AG04450 (cell line): ENCODE data around the gene CNTROB. TPM values are rescaled to one million over a fixed set of nuclear protein-coding genes. Genes with fewer than 3 reads are reported as not detected.

Source experiments
- CTCF ChIA-PET: fragments of 300-600, 350-600 bp; formaldehyde crosslinking; extraction: SDS; loops from one replicate; lab custom pipeline; 2022; ENCODE audit warnings: antibody characterized with exemption, inconsistent platforms; lab: Charles Lee
- POLR2A ChIA-PET: fragments of 350-600 bp; formaldehyde crosslinking; extraction: SDS; loops from one replicate; lab custom pipeline; 2021; ENCODE audit warnings: antibody characterized with exemption, inconsistent platforms; lab: Yijun Ruan, JAX
- DNase-seq: peaks from one replicate; pipeline ENCODE4 v3.0.0-alpha.2; 2011; ENCODE audit warnings: low read depth, low spot score
- H3K27ac ChIP-seq: one replicate; pipeline ENCODE4 v1.5.1; 2012; ENCODE audit warnings: low read depth, low read length, control low read depth
- H3K27me3 ChIP-seq: one replicate; pipeline ENCODE4 v1.6.0; 2012; ENCODE audit warnings: low read length; ENCODE audit not compliant: control insufficient read depth, insufficient read depth
- H3K4me3 ChIP-seq: 2 replicates; pipeline ENCODE4 v1.5.1; 2011; ENCODE audit warnings: mild to moderate bottlenecking, low read depth, low read length, control low read depth
- H3K9me3 ChIP-seq: 2 replicates; pipeline ENCODE4 v1.5.1; 2012; ENCODE audit warnings: low read length; ENCODE audit not compliant: control insufficient read depth, insufficient read depth
- polyA plus RNA-seq: library from polyadenylated mRNA; depleted of rRNA; stranded (reverse); fragments of >200 nt; gene quantifications from 2 replicates; pipeline ENCODE4 v1.2.3, GENCODE V29; 2011
- TF ChIP-seq, protein P1 (sequence below): IDR thresholded peaks from 2 replicates; pipeline ENCODE4 v1.5.1; 2011; ENCODE audit warnings: low read depth, low read length, control low read depth, inconsistent platforms

Gene CNTROB
- polyA plus RNA-seq, 1 experiment: 11.3 TPM

GRCh38 chr17:7915179-7915610, 16.8 kb upstream of the CNTROB start:
- POLR2A ChIA-PET: interaction anchor here (1.0 to 2.0 kb wide), 6 partner anchors 9 to 126 kb away, joined by 3 to 15 read pairs (median 6); partner anchors contain the start of genes CNTROB, KCNAB3 and TRAPPC1
- Histone ChIP-seq H3K27me3 (no peaks in the 10 kb centered on the region), H3K9me3 (peaks cover 7% of the 10 kb centered on the region; the same call in 1 of the 2 replicates), H3K4me3 (peak overlapping the region; percentile 74), H3K27ac (peak overlapping the region; percentile 70)
- TF ChIP-seq, protein P1, sequence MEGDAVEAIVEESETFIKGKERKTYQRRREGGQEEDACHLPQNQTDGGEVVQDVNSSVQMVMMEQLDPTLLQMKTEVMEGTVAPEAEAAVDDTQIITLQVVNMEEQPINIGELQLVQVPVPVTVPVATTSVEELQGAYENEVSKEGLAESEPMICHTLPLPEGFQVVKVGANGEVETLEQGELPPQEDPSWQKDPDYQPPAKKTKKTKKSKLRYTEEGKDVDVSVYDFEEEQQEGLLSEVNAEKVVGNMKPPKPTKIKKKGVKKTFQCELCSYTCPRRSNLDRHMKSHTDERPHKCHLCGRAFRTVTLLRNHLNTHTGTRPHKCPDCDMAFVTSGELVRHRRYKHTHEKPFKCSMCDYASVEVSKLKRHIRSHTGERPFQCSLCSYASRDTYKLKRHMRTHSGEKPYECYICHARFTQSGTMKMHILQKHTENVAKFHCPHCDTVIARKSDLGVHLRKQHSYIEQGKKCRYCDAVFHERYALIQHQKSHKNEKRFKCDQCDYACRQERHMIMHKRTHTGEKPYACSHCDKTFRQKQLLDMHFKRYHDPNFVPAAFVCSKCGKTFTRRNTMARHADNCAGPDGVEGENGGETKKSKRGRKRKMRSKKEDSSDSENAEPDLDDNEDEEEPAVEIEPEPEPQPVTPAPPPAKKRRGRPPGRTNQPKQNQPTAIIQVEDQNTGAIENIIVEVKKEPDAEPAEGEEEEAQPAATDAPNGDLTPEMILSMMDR: no peak
- CTCF ChIA-PET: interaction anchor here (0.9 to 2.6 kb wide), 5 partner anchors 17 to 142 kb away, joined by 3 to 14 read pairs (median 5); partner anchors contain the start of genes CNTROB and TRAPPC1
- no peak for DNase-seq

DNA sequence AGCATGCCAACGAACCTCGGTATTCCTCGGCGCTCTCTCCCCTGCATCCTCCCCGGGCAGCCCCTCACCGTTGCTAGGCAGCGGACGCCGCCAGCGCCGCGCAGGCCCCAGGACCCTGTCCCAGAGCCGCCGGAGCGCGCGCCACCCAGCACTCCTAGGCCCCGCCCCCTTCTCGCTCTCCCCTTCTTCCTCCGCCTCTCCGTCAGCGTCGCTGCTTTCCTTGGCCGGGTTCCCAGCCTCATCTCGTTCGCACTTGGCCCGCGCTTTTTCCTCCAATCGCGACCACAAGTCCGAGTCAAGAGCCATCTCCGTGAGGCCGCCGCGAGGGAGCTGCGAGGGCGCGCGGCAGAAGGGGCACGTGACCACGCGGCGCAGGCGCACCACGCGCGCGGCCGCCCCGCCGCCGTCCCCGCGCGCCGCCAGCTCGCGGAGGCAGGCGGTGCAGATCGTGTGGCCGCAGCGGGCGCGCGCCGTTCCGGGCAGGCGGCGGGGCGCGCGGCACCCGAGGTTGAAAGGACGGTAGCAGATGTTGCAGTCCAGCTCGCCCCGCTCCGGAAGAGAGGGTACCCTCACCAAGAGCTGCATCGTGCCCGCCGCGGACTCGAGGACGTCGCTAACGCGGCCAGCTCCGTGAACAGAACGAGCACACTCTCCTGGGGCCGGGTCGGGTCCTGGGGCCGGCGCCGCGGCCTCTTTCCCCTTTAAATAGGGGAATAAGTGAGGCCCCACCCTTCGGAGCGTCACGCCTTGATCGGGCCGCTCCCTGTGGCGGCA, 16.2 kb upstream of the CNTROB start, which contains the start of gene RNF227:
Gene RNF227, minus strand, starts transcription at position 679 of the 774 bp plus-strand sequence. Its CDS starts 94 bp downstream, at position 585.
- ChIA-PET POLR2A (interaction anchor here (1.0 to 2.0 kb wide), 7 partner anchors 9 to 126 kb away, joined by 3 to 15 read pairs (median 6); partner anchors contain the start of genes CNTROB, KCNAB3, NAA38 and TRAPPC1), CTCF (interaction anchor here (0.6 to 2.6 kb wide), 8 partner anchors 15 to 158 kb away, joined by 3 to 14 read pairs (median 5); partner anchors contain the start of genes CNTROB and TRAPPC1)
- DNase-seq: peak; percentile 92
- Histone ChIP-seq H3K27ac (peak within 1 kb of the TSS; percentile 89), H3K4me3 (peak within 1 kb of the TSS; percentile 74), H3K9me3 (peaks cover 7% of the 10 kb centered on the region; the same call in 1 of the 2 replicates), H3K27me3 (no peaks in the 10 kb centered on the region)
- TF ChIP-seq, protein P1: no peak

DNA sequence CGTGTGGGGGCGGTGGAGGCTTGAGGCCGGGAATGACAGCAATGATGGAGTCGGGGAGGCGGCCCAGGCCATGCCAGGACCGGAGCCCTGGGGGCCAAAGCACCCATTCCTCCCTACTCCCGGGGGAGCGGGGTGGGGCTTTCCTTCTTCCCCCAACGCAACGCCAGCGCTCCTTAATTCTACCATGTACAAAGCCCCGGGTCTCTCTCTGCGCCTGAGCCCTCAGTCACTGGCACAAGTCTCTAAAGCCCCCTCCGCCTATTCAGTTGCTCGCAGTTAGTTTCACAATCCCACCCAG, 15.7 kb upstream of the CNTROB start:
- DNase-seq: no peak
- Histone ChIP-seq H3K27ac (peak overlapping the region; percentile 89), H3K4me3 (peak overlapping the region; percentile 62), H3K27me3 (no peaks in the 10 kb centered on the region), H3K9me3 (peaks cover 7% of the 10 kb centered on the region; the same call in 1 of the 2 replicates)
- ChIA-PET CTCF (interaction anchor here (0.6 to 2.6 kb wide), 10 partner anchors 15 to 157 kb away, joined by 3 to 14 read pairs (median 4); partner anchors contain the start of genes CNTROB and TRAPPC1), POLR2A (interaction anchor here (1.0 to 2.0 kb wide), 7 partner anchors 10 to 125 kb away, joined by 3 to 15 read pairs (median 6); partner anchors contain the start of genes CNTROB, KCNAB3, NAA38 and TRAPPC1)
- TF ChIP-seq, protein P1: no peak

DNA sequence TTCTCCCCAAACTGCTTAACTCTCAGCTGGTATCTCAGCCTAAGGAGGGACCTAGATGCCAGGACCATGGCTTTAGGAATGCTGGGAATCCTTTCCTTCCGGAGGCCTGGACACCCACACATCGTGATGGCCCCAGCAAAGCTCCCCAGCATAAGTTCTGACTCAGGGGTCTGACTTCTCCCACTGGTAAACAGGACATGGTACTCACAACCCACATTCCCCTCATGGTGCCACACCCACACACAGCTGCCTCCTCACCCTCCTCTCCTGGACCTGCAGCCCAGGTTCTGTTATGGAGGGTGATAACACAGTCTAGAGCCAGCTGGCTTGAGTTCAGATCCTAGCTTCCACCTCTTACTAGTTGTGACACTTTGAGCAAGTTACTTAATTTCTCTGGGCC, 15.2 kb upstream of the CNTROB start:
- DNase-seq: no peak
- Histone ChIP-seq H3K27ac (peak overlapping the region; percentile 89), H3K27me3 (no peaks in the 10 kb centered on the region), H3K4me3 (no peak overlapping the region), H3K9me3 (peaks cover 7% of the 10 kb centered on the region; the same call in 1 of the 2 replicates)
- CTCF ChIA-PET: interaction anchor here (0.6 to 2.6 kb wide), 9 partner anchors 14 to 174 kb away, joined by 3 to 14 read pairs (median 3); no protein-coding TSS in a partner anchor
- POLR2A ChIA-PET: interaction anchor here (0.6 to 2.0 kb wide), 5 partner anchors 13 to 133 kb away, joined by 3 to 15 read pairs (median 6); partner anchors contain the start of genes CNTROB, KCNAB3, NAA38 and TRAPPC1
- TF ChIP-seq, protein P1: no peak
